KOPT-K1 (cell line): ENCODE data around the gene SEMA4A.
"Not testable (repeated sequence)": the region's sequence is repeated elsewhere in the genome, so short reads cannot be mapped to it uniquely, and the experiment has no call there.

ENCODE experiments used
- H3K27ac ChIP-seq: fragments of 200-600 bp; sonication (generic); 2 replicates; pipeline ENCODE4 v1.5.1; 2016; ENCODE audit warnings: antibody characterized with exemption, mild to moderate bottlenecking, low read depth, low read length; ENCODE audit not compliant: poor library complexity, severe bottlenecking
- H3K36me3 ChIP-seq: fragments of 200-600 bp; sonication (generic); 2 replicates; pipeline ENCODE4 v1.5.1; 2017; ENCODE audit warnings: antibody characterized with exemption, mild to moderate bottlenecking, low read length, moderate library complexity; ENCODE audit not compliant: insufficient read depth
- H3K9me3 ChIP-seq: fragments of 200-600 bp; sonication (generic); 2 replicates; pipeline ENCODE4 v1.5.1; 2017; ENCODE audit warnings: antibody characterized with exemption, low read length, mild to moderate bottlenecking; ENCODE audit not compliant: insufficient read depth, poor library complexity, severe bottlenecking

Gene SEMA4A

GRCh38 chr1:156182010-156182779, 28.8 kb downstream of the SEMA4A start:
- H3K9me3 ChIP-seq = peaks cover 10% of the 10 kb centered on the region
- not testable (repeated sequence) for H3K27ac ChIP-seq, H3K36me3 ChIP-seq

- H3K9me3 ChIP-seq = peaks cover 20% of the 10 kb centered on the region
- not testable (repeated sequence) for H3K36me3 ChIP-seq, H3K27ac ChIP-seq
Observed at GRCh38 chr1:156186347-156187177, 33.2 kb downstream of the SEMA4A start.

DNA sequence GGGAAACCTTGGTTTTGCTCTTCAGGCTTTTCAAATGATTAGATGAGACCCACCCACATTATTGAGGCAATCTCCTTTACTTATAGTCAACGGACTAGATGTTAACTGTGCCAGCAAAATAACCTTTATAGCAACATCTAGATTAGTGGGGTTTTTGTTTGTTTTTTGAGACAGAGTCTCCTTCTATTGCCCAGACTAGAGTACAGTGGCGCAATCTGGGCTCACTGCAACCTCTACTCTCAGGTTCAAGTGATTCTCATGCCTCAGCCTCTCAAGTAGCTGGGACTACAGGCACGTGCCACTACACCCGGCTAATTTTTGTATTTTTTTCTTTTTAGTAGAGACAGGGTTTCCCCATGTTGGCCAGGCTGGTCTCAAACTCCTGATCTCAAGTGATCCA, 36.9 kb downstream of the SEMA4A start:
- H3K27ac ChIP-seq, H3K36me3 ChIP-seq: not testable (repeated sequence)
- H3K9me3 ChIP-seq = peaks cover 20% of the 10 kb centered on the region

DNA sequence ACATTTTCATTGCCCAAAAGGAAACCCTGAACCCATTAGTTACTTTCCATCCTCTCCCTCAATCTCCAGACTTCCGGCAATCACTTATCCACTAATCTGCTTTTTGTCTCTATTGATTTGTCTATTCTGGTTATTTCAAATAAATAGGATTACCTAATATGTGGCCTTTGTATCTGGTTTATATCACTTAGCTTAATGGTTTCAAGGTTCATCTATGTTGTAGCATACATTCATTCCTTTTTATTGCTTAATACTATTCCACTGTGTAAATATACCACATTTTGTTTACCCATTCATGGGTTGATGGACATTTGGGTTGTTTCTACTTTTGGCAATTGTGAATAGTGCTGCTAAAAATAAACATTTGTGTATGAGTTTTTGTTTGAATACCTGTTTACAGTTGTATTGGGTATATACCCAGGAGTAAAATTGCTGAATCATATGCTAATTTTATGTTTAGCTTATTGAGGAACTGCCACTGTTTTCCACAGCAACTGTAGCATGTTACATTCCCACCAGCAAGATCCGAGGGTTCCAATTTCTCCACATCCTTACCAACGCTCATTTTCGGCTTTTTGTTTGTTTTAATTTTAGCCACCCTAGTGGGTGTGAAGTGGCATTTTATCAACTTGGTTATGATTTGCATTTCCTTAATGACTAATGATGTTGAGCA, 38.0 kb downstream of the SEMA4A start:
- Histone ChIP-seq H3K27ac (no peak overlapping the region), H3K36me3 (peaks cover 13% of the 10 kb centered on the region), H3K9me3 (peaks cover 15% of the 10 kb centered on the region)

DNA sequence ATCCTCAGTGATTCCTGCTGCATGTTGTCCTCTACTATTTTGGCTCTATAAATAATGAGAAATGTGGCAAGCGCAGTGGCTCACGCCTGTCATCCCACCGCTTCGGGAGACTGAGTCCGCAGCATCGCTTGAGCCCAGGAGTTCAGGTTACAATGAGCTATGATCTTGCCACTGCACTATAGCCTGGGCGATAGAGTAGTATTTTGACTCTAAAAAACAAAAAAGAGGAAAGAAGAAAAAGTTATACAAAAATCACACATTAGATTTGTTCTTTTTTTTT, 39.8 kb downstream of the SEMA4A start:
- H3K9me3 ChIP-seq = peaks cover 9% of the 10 kb centered on the region
- H3K27ac ChIP-seq = peak overlapping the region; percentile 89
- H3K36me3 ChIP-seq = peaks cover 21% of the 10 kb centered on the region

DNA sequence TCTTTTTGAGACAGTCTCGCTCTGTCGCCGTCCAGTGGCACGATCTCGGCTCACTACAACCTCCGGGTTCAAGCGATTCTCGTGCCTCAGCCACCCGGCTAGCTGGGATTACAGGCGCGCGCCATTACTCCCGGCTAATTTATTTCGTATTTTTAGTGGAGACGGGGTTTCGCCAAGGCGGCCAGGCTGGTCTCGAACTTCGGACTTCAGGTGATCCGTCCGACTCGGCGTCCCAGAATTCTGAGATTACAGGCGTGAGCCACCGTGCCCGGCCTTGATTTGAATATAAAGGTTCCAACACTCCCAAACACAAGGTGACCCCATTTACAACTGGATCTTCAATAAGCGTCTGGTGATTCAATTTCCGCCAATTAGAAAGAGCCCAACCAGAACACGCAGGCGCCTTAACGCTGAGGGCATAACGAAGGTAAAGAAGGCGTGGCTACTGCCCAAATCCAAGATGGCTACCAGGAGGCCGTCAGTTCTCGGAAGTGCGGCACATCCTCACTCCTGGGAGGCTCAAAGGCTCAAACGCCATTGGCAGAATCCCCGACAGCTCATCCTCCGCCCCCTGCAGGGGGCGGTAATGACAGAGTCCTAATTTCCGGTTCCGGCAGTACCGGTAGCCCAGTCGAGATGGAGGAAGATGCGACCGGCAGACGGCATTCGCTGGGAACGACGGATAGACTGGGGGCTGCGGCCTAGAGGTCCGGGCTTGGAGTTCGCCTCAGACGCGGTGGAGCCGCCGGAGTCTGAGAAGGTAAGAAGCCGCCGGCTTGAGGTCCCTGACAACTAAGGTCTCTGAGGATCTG, 40.3 kb downstream of the SEMA4A start, which contains the start of gene SLC25A44:
Gene SLC25A44 (plus strand): TSS at position 617 of the 812 bp plus-strand sequence. CDS start 5,744 bp downstream, outside the sequence.
- peaks cover 21% of the 10 kb centered on the region for H3K36me3 ChIP-seq
- peak within 1 kb of the TSS; percentile 89 for H3K27ac ChIP-seq
- peaks cover 8% of the 10 kb centered on the region for H3K9me3 ChIP-seq

- Histone ChIP-seq H3K9me3 (peaks cover 2% of the 10 kb centered on the region), H3K36me3 (peaks cover 24% of the 10 kb centered on the region), H3K27ac (peak overlapping the region; percentile 89)
Observed at GRCh38 chr1:156194300-156194652, 40.9 kb downstream of the SEMA4A start.

GRCh38 chr1:156195853-156196252, 42.5 kb downstream of the SEMA4A start:
- Histone ChIP-seq H3K9me3 (no peaks in the 10 kb centered on the region), H3K36me3 (peaks cover 40% of the 10 kb centered on the region), H3K27ac (no peak overlapping the region)

DNA sequence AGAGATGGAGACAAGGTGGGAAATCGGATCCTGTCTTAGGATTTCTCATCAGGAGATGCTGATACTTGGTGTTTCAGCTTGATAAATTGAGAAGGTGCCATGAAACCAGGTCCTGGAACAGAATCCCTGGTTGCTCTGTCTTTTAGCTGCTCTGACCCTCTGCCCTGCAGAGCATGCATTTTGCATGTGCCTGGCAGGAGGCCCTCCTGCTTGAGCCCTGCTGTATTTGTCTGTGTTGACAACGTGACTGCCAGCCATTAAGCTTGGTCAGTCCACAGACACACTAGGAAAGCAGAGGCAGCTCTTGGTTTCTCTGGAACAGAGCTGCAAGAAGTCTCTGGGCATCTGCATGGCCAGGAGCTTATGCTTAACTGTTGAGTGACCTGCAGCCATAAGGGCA, 43.1 kb downstream of the SEMA4A start:
- peaks cover 46% of the 10 kb centered on the region for H3K36me3 ChIP-seq
- H3K27ac ChIP-seq = no peak overlapping the region
- no peaks in the 10 kb centered on the region for H3K9me3 ChIP-seq

- Histone ChIP-seq H3K36me3 (peaks cover 66% of the 10 kb centered on the region), H3K27ac (peak overlapping the region; percentile 65), H3K9me3 (no peaks in the 10 kb centered on the region)
Observed at GRCh38 chr1:156198831-156199349, 45.5 kb downstream of the SEMA4A start.

GRCh38 chr1:156200044-156200443, 46.7 kb downstream of the SEMA4A start:
- no peaks in the 10 kb centered on the region for H3K9me3 ChIP-seq
- peaks cover 77% of the 10 kb centered on the region for H3K36me3 ChIP-seq
- H3K27ac ChIP-seq = no peak overlapping the region

DNA sequence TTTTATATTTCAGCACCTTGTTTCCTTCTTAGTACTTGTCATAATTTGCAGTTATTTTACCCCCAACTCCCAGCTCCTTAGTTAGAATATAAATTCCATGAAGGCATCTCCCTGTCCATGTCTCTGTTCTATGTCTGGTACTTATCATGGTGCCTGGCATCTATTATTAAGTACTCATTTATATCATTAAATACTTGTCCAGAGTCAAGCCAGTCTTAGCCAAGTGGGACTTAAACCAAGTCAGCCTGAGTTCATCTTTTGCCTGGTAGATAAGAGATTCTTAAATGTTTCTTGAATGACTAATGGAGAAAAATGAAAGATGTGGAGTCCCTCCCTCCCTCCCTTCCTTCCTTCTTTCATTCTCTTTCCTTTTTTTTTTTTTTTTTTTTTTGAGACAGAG, 49.9 kb downstream of the SEMA4A start:
- Histone ChIP-seq H3K27ac (no peak overlapping the region), H3K9me3 (no peaks in the 10 kb centered on the region), H3K36me3 (peaks cover 88% of the 10 kb centered on the region)

- Histone ChIP-seq H3K36me3 (peaks cover 95% of the 10 kb centered on the region), H3K27ac (no peak overlapping the region), H3K9me3 (no peaks in the 10 kb centered on the region)
Observed at GRCh38 chr1:156204686-156205085, 51.3 kb downstream of the SEMA4A start.

GRCh38 chr1:156211243-156211642, 57.9 kb downstream of the SEMA4A start:
- Histone ChIP-seq H3K27ac (no peak overlapping the region), H3K36me3 (peaks cover 67% of the 10 kb centered on the region)

More at GRCh38 chr1:156211243-156211642, 57.9 kb downstream of the SEMA4A start:
- peaks cover 1% of the 10 kb centered on the region for H3K9me3 ChIP-seq
